ENCODE data around the gene AP2A1. TPM values are rescaled to one million over a fixed set of nuclear protein-coding genes. Genes with fewer than 3 reads are reported as not detected.

The AP2A1 gene
- total and polyA plus RNA-seq, 2 donors (not counting 3 experiments of a cell fraction or from before 2014, with no cell fraction given) = 108 to 113 TPM

DNA sequence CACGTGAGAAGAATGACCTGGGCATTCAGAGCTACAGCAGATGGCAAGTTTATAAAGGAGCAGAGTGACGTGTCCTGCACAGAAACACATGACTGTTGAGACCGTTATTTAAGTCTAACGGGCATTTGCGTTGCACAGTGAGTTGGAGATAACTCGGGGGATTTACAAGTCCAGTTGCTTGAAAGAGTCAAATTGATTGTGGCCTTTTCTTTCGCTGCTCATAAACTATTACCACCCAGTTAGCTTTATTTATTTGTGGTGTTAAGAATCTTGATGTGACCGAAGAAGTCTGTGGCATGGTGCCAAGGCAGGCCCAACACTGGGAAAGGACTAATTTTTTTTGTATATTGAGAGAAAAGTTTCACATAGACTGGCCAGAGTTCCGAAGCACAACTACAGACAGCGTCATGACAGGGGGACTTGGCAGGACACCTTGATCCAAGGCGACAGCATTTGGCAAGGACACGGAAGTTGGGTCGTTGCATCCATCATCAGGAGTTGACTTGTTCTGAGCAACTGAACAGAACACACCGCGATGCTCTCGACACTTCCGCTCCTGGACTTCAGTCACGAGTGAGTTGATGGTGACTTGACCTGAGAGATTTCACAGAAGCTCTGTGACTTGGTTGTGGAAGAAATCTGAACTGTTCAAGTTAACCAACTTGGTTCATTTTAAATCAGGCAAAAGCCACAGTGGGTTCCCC is 72.2 kb downstream of the AP2A1 start:
- no peaks in the 10 kb centered on the region for H4K20me1 ChIP-seq (replicated peaks; ENCODE audit: control insufficient read depth, extremely low read depth, insufficient read depth, low read length)
- intact Hi-C loops (cut with micrococcal nuclease) = no loop called here
- no peaks in the 10 kb centered on the region for H3K4me1 ChIP-seq (ENCODE audit: control insufficient read depth, extremely low read depth, insufficient read depth, low read length)
- CTCF ChIA-PET = no interaction called here
- FAIRE-seq = no peak
- no peak overlapping the region for H3K9ac ChIP-seq (replicated peaks; ENCODE audit: extremely low read depth, insufficient read depth, low read length)
- no peak overlapping the region for H3K27ac ChIP-seq (ENCODE audit: insufficient read depth, low read depth, low read length)
- no peaks in the 10 kb centered on the region for H3K9me3 ChIP-seq (replicated peaks; ENCODE audit: control insufficient read depth, insufficient read depth, low read length)
- TF ChIP-seq, protein P1, sequence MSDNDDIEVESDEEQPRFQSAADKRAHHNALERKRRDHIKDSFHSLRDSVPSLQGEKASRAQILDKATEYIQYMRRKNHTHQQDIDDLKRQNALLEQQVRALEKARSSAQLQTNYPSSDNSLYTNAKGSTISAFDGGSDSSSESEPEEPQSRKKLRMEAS (IDR thresholded peaks at IDR 0.05; ENCODE audit: insufficient read depth, insufficient read length) = no peak
- no peak for TF ChIP-seq POLR2AphosphoS5 (IDR thresholded peaks at IDR 0.05; ENCODE audit: insufficient read depth, low read depth, low read length)
- TF ChIP-seq FOS (IDR thresholded peaks at IDR 0.05; ENCODE audit: borderline replicate concordance, insufficient read depth, low read length) = no peak
- no peak for TF ChIP-seq EZH2 (IDR thresholded peaks at IDR 0.05; ENCODE audit: borderline replicate concordance, low read depth, low read length, severe bottlenecking)
- TF ChIP-seq POLR2A (IDR thresholded peaks at IDR 0.05; ENCODE audit: low read depth, low read length) = no peak
- no peak for TF ChIP-seq MYC (IDR thresholded peaks at IDR 0.05; ENCODE audit: low read depth, low read length)
- no peak for TF ChIP-seq JUN (IDR thresholded peaks at IDR 0.05; ENCODE audit: borderline replicate concordance, insufficient read depth, insufficient read length, low read depth)
- no peak for TF ChIP-seq GATA2 (IDR thresholded peaks at IDR 0.05; ENCODE audit: insufficient read depth, insufficient read length, low read depth, low read length)
- no peaks in the 10 kb centered on the region for H3K79me2 ChIP-seq (ENCODE audit: control insufficient read depth, insufficient read depth, low read length)
- no peak overlapping the region for H2AFZ ChIP-seq (ENCODE audit: low read depth, low read length)
- no peaks in the 10 kb centered on the region for H3K27me3 ChIP-seq (ENCODE audit: control insufficient read depth in 2 of 2, insufficient read depth in 2 of 2, low read length in 2 of 2)
- peaks cover 6 to 39% of the 10 kb centered on the region in 2 experiments for H3K36me3 ChIP-seq (ENCODE audit: control insufficient read depth in 2 of 2, extremely low read depth in 1 of 2, insufficient read depth in 2 of 2, low read length in 2 of 2)
- H3K9me1 ChIP-seq (replicated peaks; ENCODE audit: control insufficient read depth, extremely low read depth, insufficient read depth, low read length) = no peaks in the 10 kb centered on the region
- no peak overlapping the region for H3K4me3 ChIP-seq (replicated peaks in 1 of 3; ENCODE audit: insufficient read depth in 1 of 3, low read depth in 1 of 3, low read length in 3 of 3)
- dilution Hi-C loops (cut with MboI; ENCODE audit: extremely low pct_ligation_motif_present, low sequenced_read_pairs) = no loop called here
- BruUV-seq (replicated peaks) = TSS peak; percentile 25
- DNase-seq (ENCODE audit: low read depth, low spot score) = no peak
- POLR2A ChIA-PET = no interaction called here
- no peak overlapping the region for H3K4me2 ChIP-seq (ENCODE audit: insufficient read depth, low read length)
